Left renal cortex interstitium (tissue), 4 donors: Measurements from ENCODE around the gene ZDHHC17. TPM values are rescaled to one million over a fixed set of nuclear protein-coding genes. Genes with fewer than 3 reads are reported as not detected.
"Not testable (repeated sequence)": the region's sequence is repeated elsewhere in the genome, so short reads cannot be mapped to it uniquely, and the experiment has no call there.

Experiments
- DNase-seq, 4 donors: peaks; one replicate each; pipeline ENCODE4 v3.0.0-alpha.2; 2013; ENCODE audit warnings: low read depth in 4 of 4, low spot score in 2 of 4, missing footprints in 1 of 4
- polyA plus RNA-seq, 4 donors: library from polyadenylated mRNA; unstranded; fragments of 120-200 nt; gene quantifications; one replicate each; pipeline ENCODE4 v1.2.1, GENCODE V29; 2013; ENCODE audit not compliant: insufficient read length in 4 of 4

ZDHHC17 gene
- 10 to 100 TPM; 58.0 to 91.5 (median 69.6) TPM for polyA plus RNA-seq

- DNase-seq, result peak; percentile 86 to 92 (median 89)
Measured at GRCh38 chr12:76763746-76764675, at the start of gene ZDHHC17. ZDHHC17 (plus strand) TSS chr12:76764115; CDS start chr12:76764237, 122 bp downstream.

GRCh38 chr12:76714415-76714814, 49.5 kb upstream of the ZDHHC17 start:
- DNase-seq, result no peak

GRCh38 chr12:76714861-76715260, 49.1 kb upstream of the ZDHHC17 start:
- DNase-seq, result no peak

- DNase-seq, result no peak
Measured at GRCh38 chr12:76715332-76715731, 48.6 kb upstream of the ZDHHC17 start.

- no peak for DNase-seq
Measured at GRCh38 chr12:76717314-76717713, 46.6 kb upstream of the ZDHHC17 start.

GRCh38 chr12:76719171-76720041, 44.5 kb upstream of the ZDHHC17 start:
- no peak for DNase-seq

- no peak for DNase-seq
Measured at GRCh38 chr12:76720068-76720467, 43.8 kb upstream of the ZDHHC17 start.

- no peak for DNase-seq
Measured at GRCh38 chr12:76726626-76727025, 37.3 kb upstream of the ZDHHC17 start.

GRCh38 chr12:76732188-76732587, 31.7 kb upstream of the ZDHHC17 start:
- DNase-seq, result not testable (repeated sequence)

GRCh38 chr12:76737689-76738088, 26.2 kb upstream of the ZDHHC17 start:
- not testable (repeated sequence) for DNase-seq

GRCh38 chr12:76738824-76739579, 24.9 kb upstream of the ZDHHC17 start:
- DNase-seq, result no peak

- no peak for DNase-seq
Measured at GRCh38 chr12:76739896-76740295, 24.0 kb upstream of the ZDHHC17 start.

- DNase-seq, result no peak
Measured at GRCh38 chr12:76740501-76740900, 23.4 kb upstream of the ZDHHC17 start.

GRCh38 chr12:76745343-76745742, 18.6 kb upstream of the ZDHHC17 start:
- no peak for DNase-seq

- no peak for DNase-seq
Measured at GRCh38 chr12:76746516-76746915, 17.4 kb upstream of the ZDHHC17 start.

- no peak for DNase-seq
Measured at GRCh38 chr12:76747245-76747644, 16.7 kb upstream of the ZDHHC17 start.

GRCh38 chr12:76755829-76756379, 8.0 kb upstream of the ZDHHC17 start:
- no peak for DNase-seq

GRCh38 chr12:76757694-76758093, 6.2 kb upstream of the ZDHHC17 start:
- no peak for DNase-seq

- DNase-seq, result peak in 1 of 4 donors; percentile 9
Measured at GRCh38 chr12:76762601-76762980, 1.3 kb upstream of the ZDHHC17 start.

- peak in 2 of 4 donors; percentile 20 to 34 for DNase-seq
Measured at GRCh38 chr12:76764856-76765255, 941 bp downstream of the ZDHHC17 start.
